Measurements from ENCODE around the gene SUGCT. TPM values are rescaled to one million over a fixed set of nuclear protein-coding genes. Genes with fewer than 3 reads are reported as not detected.

SUGCT gene
- total RNA-seq, 1 experiment from 2014 or later: not detected

GRCh38 chr7:40763319-40764287 is 628.8 kb downstream of the SUGCT start:
- DNase-seq (ENCODE audit: low spot score): no peak

GRCh38 chr7:40765639-40766038 is 630.8 kb downstream of the SUGCT start:
- no peak for DNase-seq (ENCODE audit: low spot score)

GRCh38 chr7:40772096-40772495 is 637.3 kb downstream of the SUGCT start:
- DNase-seq (ENCODE audit: low spot score): no peak

- DNase-seq (ENCODE audit: low spot score): no peak
Observed at GRCh38 chr7:40773656-40774055, 638.9 kb downstream of the SUGCT start.

- no peak for DNase-seq (ENCODE audit: low spot score)
Observed at GRCh38 chr7:40775877-40776276, 641.1 kb downstream of the SUGCT start.

- DNase-seq (ENCODE audit: low spot score): no peak
Observed at GRCh38 chr7:40777730-40778312, 643.0 kb downstream of the SUGCT start.

GRCh38 chr7:40780460-40780859 is 645.7 kb downstream of the SUGCT start:
- DNase-seq (ENCODE audit: low spot score): no peak

- no peak for DNase-seq (ENCODE audit: low spot score)
Observed at GRCh38 chr7:40782836-40783235, 648.0 kb downstream of the SUGCT start.

- no peak for DNase-seq (ENCODE audit: low spot score)
Observed at GRCh38 chr7:40784176-40784575, 649.4 kb downstream of the SUGCT start.

GRCh38 chr7:40786909-40787308 is 652.1 kb downstream of the SUGCT start:
- DNase-seq (ENCODE audit: low spot score): no peak

- DNase-seq (ENCODE audit: low spot score): no peak
Observed at GRCh38 chr7:40793132-40793531, 658.3 kb downstream of the SUGCT start.

GRCh38 chr7:40795607-40796006 is 660.8 kb downstream of the SUGCT start:
- no peak for DNase-seq (ENCODE audit: low spot score)

- DNase-seq (ENCODE audit: low spot score): no peak
Observed at GRCh38 chr7:40796723-40797122, 661.9 kb downstream of the SUGCT start.

GRCh38 chr7:40798613-40799012 is 663.8 kb downstream of the SUGCT start:
- DNase-seq (ENCODE audit: low spot score): no peak

GRCh38 chr7:40799493-40800403 is 664.9 kb downstream of the SUGCT start:
- no peak for DNase-seq (ENCODE audit: low spot score)

GRCh38 chr7:40800771-40801170 is 666.0 kb downstream of the SUGCT start:
- DNase-seq (ENCODE audit: low spot score): no peak

- DNase-seq (ENCODE audit: low spot score): no peak
Observed at GRCh38 chr7:40802497-40802896, 667.7 kb downstream of the SUGCT start.

- no peak for DNase-seq (ENCODE audit: low spot score)
Observed at GRCh38 chr7:40804477-40805215, 669.8 kb downstream of the SUGCT start.

GRCh38 chr7:40805361-40805760 is 670.6 kb downstream of the SUGCT start:
- DNase-seq (ENCODE audit: low spot score): no peak

GRCh38 chr7:40808378-40808942 is 673.7 kb downstream of the SUGCT start:
- DNase-seq (ENCODE audit: low spot score): peak; percentile 21

- DNase-seq (ENCODE audit: low spot score): no peak
Observed at GRCh38 chr7:40810274-40810673, 675.5 kb downstream of the SUGCT start.

All from HT-29 (cell line).